A673 (cell line): ENCODE data around the gene NUP37. TPM values are rescaled to one million over a fixed set of nuclear protein-coding genes. Genes with fewer than 3 reads are reported as not detected.

Experiments
- BruUV-seq: library from RNA; stranded (reverse); fragments of 400-500 nt; replicated peaks from 2 replicates; lab custom pipeline; 2021; lab: Mats Ljungman, UMichigan
- CTCF ChIA-PET: fragments of 300-600 bp; sonication (Branson Sonifier 250); formaldehyde crosslinking; loops from one replicate; lab custom pipeline; 2022; ENCODE audit warnings: antibody characterized with exemption; lab: Charles Lee
- POLR2A ChIA-PET: fragments of 300-600 bp; sonication (Branson Sonifier 250); formaldehyde crosslinking; loops from one replicate; lab custom pipeline; 2022; ENCODE audit warnings: antibody characterized with exemption; ENCODE audit not compliant: low non-redundant PET; lab: Charles Lee
- DNase-seq: peaks from one replicate; pipeline ENCODE4 v3.0.0-alpha.2; 2015; ENCODE audit warnings: low spot score
- H3K27ac ChIP-seq: fragments of 200-600 bp; sonication (generic); 2 replicates; pipeline ENCODE4 v1.5.1; 2016; ENCODE audit warnings: mixed run types, low read depth, mild to moderate bottlenecking, mixed read lengths, antibody characterized with exemption, low read length; ENCODE audit not compliant: poor library complexity, severe bottlenecking
- H3K27me3 ChIP-seq: fragments of 200-600 bp; sonication (generic); replicated peaks from 2 replicates; pipeline ENCODE4 v1.6.1; 2017; ENCODE audit warnings: mixed run types, low read depth, mild to moderate bottlenecking, mixed read lengths, antibody characterized with exemption, low read length; ENCODE audit not compliant: insufficient read depth, poor library complexity
- H3K36me3 ChIP-seq: fragments of 200-600 bp; sonication (generic); 2 replicates; pipeline ENCODE4 v1.6.1; 2016; ENCODE audit warnings: mixed run types, mild to moderate bottlenecking, mixed read lengths, antibody characterized with exemption, low read length; ENCODE audit not compliant: insufficient read depth, poor library complexity, severe bottlenecking
- H3K4me1 ChIP-seq: fragments of 200-600 bp; sonication (generic); 2 replicates; pipeline ENCODE4 v1.6.1; 2017; ENCODE audit warnings: mixed run types, mild to moderate bottlenecking, mixed read lengths, antibody characterized with exemption, low read length; ENCODE audit not compliant: insufficient read depth, poor library complexity, severe bottlenecking
- H3K4me3 ChIP-seq: fragments of 200-600 bp; sonication (generic); 2 replicates; pipeline ENCODE4 v1.5.1; 2016; ENCODE audit warnings: low read depth, mixed run types, mild to moderate bottlenecking, mixed read lengths, low read length; ENCODE audit not compliant: poor library complexity, severe bottlenecking
- H3K9me3 ChIP-seq: fragments of 200-600 bp; sonication (generic); 2 replicates; pipeline ENCODE4 v1.6.1; 2016; ENCODE audit warnings: mixed run types, low read depth, mild to moderate bottlenecking, mixed read lengths, antibody characterized with exemption, low read length; ENCODE audit not compliant: poor library complexity, severe bottlenecking
- CTCF ChIP-seq: fragments of 300-800, 200-600 bp; sonication (generic); conservative IDR thresholded peaks from 2 replicates; pipeline ENCODE4 v1.5.1; 2017; ENCODE audit warnings: low read depth, mild to moderate bottlenecking, antibody characterized with exemption, low read length, moderate library complexity, mixed read lengths
- EZH2 ChIP-seq: fragments of 200-600 bp; sonication (generic); IDR thresholded peaks from 2 replicates; pipeline ENCODE4 v1.6.1; 2017; ENCODE audit warnings: borderline replicate concordance, low read depth, mild to moderate bottlenecking, mixed read lengths, antibody characterized with exemption, low read length; ENCODE audit not compliant: poor library complexity, severe bottlenecking
- intact Hi-C: fragments of 100-400 bp; cut with micrococcal nuclease; formaldehyde crosslinking; loops from one replicate; pipeline ENCODE4 v1.10.0; 2022; ENCODE audit not compliant: unreplicated experiment
- total RNA-seq: library from RNA; stranded (reverse); gene quantifications from 2 replicates; pipeline ENCODE4 v1.2.3, GENCODE V29; 2021

Gene NUP37
- total RNA-seq, 1 experiment from 2014 or later, result 48.4 TPM

GRCh38 chr12:102053062-102053349 is 66.9 kb downstream of the NUP37 start:
- no peaks in the 10 kb centered on the region for H3K9me3 ChIP-seq
- H3K4me1 ChIP-seq, result no peaks in the 10 kb centered on the region
- no peak overlapping the region for H3K4me3 ChIP-seq
- H3K27me3 ChIP-seq, result no peaks in the 10 kb centered on the region
- no peak for TF ChIP-seq CTCF
- no peak overlapping the region for H3K27ac ChIP-seq
- H3K36me3 ChIP-seq, result no peaks in the 10 kb centered on the region
- BruUV-seq, result no TSS peak
- DNase-seq, result no peak
- POLR2A ChIA-PET, result no interaction called here
- CTCF ChIA-PET, result no interaction called here
- intact Hi-C loops, result no loop called here

- TF ChIP-seq CTCF (no peak), EZH2 (no peak)
- intact Hi-C loops, result no loop called here
- H3K4me1 ChIP-seq, result no peaks in the 10 kb centered on the region
- H3K9me3 ChIP-seq, result no peaks in the 10 kb centered on the region
- H3K4me3 ChIP-seq, result no peak overlapping the region
- POLR2A ChIA-PET, result no interaction called here
- H3K36me3 ChIP-seq, result no peaks in the 10 kb centered on the region
- no peaks in the 10 kb centered on the region for H3K27me3 ChIP-seq
- CTCF ChIA-PET, result no interaction called here
- BruUV-seq, result no TSS peak
- no peak for DNase-seq
- H3K27ac ChIP-seq, result no peak overlapping the region
Measured at GRCh38 chr12:102052192-102053061, 67.5 kb downstream of the NUP37 start.

- intact Hi-C loops, result no loop called here
- Histone ChIP-seq H3K9me3 (no peaks in the 10 kb centered on the region), H3K4me1 (no peaks in the 10 kb centered on the region), H3K36me3 (no peaks in the 10 kb centered on the region), H3K27ac (no peak overlapping the region), H3K4me3 (no peak overlapping the region), H3K27me3 (no peaks in the 10 kb centered on the region)
- TF ChIP-seq EZH2 (no peak), CTCF (no peak)
- CTCF ChIA-PET, result no interaction called here
- DNase-seq, result no peak
- BruUV-seq, result no TSS peak
- POLR2A ChIA-PET, result no interaction called here
Measured at GRCh38 chr12:102051431-102051965, 68.4 kb downstream of the NUP37 start.
